Measurements from ENCODE around the gene PHRF1.
"Not testable (repeated sequence)": the region's sequence is repeated elsewhere in the genome, so short reads cannot be mapped to it uniquely, and the experiment has no call there.

The PHRF1 gene

GRCh38 chr11:637333-637592 lies 61.0 kb downstream of the PHRF1 start:
- DNase-seq, result no peak

DNA sequence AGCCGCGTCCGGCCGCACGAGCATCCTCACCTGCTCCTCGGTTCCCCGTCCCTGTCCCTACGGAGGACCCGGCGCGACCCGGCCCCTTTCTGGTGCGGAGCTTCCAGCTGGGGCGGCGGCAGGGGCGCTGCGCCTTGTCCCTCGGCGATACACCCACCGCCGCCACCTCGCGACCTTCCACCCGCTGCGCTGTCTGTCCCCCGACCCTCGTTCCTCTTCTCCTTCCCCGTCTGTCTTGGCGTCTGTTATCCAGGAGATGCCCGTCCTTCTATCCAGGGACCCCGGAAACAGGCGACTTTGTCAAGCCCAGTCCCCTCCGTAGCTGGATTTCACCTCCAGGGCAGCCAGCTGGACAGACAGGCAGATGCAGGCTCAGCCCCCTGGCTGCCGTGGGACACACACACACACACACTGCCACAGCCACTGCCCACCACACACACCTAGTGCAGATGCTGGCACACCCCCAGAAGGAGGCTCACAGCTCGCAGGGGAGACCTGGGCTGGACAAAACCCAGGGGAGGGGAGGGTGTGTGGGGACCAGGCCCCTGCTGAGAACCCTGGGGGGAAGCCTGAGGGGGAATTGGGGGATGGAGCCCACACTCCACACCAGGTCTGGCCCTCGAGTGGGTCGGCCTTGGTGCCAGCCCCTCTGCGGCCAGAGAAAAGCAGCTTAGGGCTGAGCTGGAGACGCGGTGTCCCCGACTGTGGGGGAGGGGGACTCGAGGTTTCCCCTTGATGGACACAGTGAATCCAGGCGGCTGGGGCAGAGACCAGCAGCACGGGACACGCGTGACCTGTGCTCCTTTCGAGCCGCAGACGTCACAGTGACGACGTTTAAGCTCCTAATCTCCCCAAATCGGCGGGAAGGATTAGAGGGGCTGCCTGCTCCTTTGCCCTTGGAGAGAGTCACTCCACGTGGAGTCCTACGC lies 61.6 kb downstream of the PHRF1 start:
- DNase-seq, result no peak

- no peak for DNase-seq
Observed at GRCh38 chr11:638631-639331, 62.5 kb downstream of the PHRF1 start.

GRCh38 chr11:639332-639955 lies 63.2 kb downstream of the PHRF1 start:
- DNase-seq, result no peak

DNA sequence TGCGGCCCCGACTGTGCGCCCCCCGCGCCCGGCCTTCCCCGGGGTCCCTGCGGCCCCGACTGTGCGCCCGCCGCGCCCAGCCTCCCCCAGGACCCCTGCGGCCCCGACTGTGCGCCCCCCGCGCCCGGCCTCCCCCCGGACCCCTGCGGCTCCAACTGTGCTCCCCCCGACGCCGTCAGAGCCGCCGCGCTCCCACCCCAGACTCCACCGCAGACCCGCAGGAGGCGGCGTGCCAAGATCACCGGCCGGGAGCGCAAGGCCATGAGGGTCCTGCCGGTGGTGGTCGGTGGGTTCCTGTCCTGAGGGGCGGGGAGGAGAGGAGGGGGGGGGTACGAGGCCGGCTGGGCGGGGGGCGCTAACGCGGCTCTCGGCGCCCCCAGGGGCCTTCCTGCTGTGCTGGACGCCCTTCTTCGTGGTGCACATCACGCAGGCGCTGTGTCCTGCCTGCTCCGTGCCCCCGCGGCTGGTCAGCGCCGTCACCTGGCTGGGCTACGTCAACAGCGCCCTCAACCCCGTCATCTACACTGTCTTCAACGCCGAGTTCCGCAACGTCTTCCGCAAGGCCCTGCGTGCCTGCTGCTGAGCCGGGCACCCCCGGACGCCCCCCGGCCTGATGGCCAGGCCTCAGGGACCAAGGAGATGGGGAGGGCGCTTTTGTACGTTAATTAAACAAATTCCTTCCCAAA lies 63.9 kb downstream of the PHRF1 start:
- DNase-seq, result no peak

GRCh38 chr11:641806-642370 lies 65.6 kb downstream of the PHRF1 start:
- no peak for DNase-seq

DNA sequence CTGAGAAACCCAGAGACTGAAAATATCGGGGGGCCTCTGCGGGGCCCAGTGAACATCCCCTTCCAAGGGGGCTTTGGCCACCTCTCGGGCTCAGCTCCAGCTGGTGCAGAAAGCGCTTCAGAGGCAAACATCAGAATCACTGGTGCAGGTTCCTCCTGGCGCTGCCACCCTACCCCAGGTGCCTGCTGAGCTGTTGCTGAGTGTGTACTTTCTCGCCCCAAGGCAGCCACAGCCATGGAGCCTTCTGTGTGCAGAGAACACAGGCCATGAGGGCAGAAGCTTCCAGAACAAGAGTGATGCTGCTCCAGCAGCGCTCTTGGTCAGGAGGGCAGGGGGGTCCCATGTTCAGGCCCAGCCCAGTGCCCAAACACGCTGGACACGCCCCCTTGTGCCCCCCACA lies 67.1 kb downstream of the PHRF1 start:
- no peak for DNase-seq

- no peak for DNase-seq
Observed at GRCh38 chr11:643849-644738, 67.8 kb downstream of the PHRF1 start.

- no peak for DNase-seq
Observed at GRCh38 chr11:645536-645935, 69.3 kb downstream of the PHRF1 start.

GRCh38 chr11:646214-646613 lies 69.9 kb downstream of the PHRF1 start:
- DNase-seq, result no peak

DNA sequence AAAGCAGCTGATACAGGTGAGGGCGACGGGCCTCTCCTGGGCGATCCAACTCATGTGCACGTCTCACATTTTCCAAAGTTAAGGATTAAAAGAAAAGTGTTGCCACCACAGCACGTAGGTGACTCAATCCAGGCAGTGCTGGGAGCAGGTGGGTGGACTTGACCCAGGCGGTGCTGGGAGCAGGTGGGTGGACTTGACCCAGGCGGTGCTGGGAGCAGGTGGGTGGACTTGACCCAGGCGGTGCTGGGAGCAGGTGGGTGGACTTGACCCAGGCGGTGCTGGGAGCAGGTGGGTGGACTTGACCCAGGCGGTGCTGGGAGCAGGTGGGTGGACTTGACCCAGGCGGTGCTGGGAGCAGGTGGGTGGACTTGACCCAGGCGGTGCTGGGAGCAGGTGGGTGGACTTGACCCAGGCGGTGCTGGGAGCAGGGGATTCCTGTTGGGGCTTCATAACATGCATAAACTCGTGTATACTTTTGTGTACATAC lies 71.4 kb downstream of the PHRF1 start:
- not testable (repeated sequence) for DNase-seq

- DNase-seq, result no peak
Observed at GRCh38 chr11:650482-650881, 74.2 kb downstream of the PHRF1 start.

- not testable (repeated sequence) for DNase-seq
Observed at GRCh38 chr11:653136-653535, 76.9 kb downstream of the PHRF1 start.

GRCh38 chr11:653837-654236 lies 77.6 kb downstream of the PHRF1 start:
- no peak for DNase-seq

DNA sequence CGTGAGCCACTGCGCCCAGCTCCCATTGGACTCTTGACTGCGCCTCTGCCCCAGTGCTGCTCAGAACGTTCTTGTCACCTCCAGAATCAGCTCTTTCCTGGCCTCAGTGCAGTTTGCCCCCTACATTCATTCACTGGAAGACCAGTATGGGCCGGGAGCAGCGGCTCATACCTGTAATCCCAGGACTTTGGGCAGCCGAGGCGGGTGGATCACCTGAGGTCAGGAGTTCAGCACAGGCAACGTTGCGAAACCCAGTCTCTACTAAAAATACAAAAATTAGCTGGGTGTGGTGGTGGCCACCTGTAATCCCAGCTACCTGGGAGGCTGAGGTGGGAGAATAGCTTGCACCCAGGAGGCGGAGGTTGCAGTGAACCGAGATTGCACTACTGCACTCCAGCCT lies 78.2 kb downstream of the PHRF1 start:
- not testable (repeated sequence) for DNase-seq

DNA sequence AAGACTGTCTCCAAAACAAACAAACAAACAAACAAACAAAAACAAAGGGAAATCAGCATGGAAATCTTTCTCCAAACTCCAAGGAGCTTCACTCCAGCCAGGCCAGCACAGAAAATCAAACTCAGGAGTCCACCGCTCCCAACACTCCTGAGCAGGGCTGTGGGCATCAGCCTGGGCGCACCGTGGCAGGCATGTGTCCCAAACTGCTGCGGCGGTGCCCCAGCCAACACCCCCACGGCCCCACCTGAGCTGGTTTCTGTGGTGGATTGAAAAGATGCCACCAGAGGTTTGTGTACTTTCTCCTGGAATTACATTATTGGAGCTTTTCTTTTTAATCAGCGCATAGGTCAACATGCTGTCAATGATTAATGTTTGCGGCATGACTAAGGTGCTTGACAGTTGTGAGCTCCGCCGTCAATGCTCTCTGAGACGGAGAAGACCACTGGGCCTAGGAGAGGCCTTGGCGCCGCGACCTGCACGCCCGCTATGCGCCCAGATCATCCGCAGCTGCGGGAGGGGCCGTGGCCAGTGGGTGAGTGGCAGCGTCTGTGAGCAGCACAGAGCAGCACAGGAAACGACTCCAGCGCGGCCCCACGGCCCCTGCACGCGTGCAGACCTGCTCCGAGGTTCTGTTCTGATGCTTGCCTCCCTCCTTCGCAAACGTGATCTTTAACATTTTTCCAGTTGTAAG lies 78.9 kb downstream of the PHRF1 start:
- DNase-seq, result no peak

DNA sequence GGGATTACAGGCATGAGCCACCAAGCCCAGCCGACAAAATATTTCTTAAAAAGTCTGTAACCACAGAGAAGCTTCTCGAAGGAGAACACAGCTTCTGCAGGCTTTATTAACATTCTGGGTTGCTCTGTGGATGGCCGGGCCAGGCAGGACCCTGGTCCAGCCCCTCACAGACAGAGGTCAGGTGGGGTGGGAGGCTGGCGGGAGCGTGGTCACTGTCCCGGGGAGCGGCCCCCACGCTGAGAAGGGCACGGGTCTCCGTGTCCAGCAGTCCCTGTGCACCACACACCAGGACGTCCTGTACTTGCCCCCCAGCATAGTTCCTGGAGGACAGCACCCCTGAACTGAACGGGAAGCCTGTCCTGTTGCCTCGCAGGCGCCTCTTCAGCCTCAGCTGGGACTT lies 80.2 kb downstream of the PHRF1 start:
- DNase-seq, result no peak

GRCh38 chr11:656866-657265 lies 80.6 kb downstream of the PHRF1 start:
- DNase-seq, result no peak

DNA sequence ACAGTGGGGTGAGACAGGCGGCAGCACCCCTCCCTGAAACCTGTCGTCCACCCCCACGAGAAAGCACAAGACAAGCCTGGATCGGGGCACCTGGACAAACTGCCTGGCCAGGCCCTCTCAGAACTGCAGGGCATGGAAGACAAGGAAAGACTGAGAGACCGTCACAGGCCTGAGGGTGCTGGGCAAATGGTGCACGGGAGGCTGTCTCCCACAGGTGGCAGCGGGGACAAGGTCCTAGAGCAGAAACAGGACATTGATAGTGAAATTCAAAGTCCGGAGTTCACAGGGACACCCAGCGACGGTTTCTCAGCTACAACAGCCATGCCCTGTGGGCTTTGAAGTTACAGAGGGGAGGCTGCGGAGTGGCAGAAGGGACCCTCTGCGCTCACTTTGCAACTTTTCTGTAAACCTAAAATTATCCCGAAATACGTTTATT lies 81.4 kb downstream of the PHRF1 start:
- no peak for DNase-seq

- DNase-seq, result no peak
Observed at GRCh38 chr11:659532-660085, 83.3 kb downstream of the PHRF1 start.

GRCh38 chr11:660281-660680 lies 84.0 kb downstream of the PHRF1 start:
- no peak for DNase-seq

All from NCI-H1048 (cell line).